AG04450 (cell line): ENCODE data around the gene NDUFB1. TPM values are rescaled to one million over a fixed set of nuclear protein-coding genes. Genes with fewer than 3 reads are reported as not detected.
A peak's percentile ranks its signal among the peaks of the same experiment; 100 is the strongest.

ENCODE experiments used
- CTCF ChIA-PET: fragments of 300-600, 350-600 bp; formaldehyde crosslinking; extraction: SDS; loops from one replicate; lab custom pipeline; 2022; ENCODE audit warnings: antibody characterized with exemption, inconsistent platforms; lab: Charles Lee
- POLR2A ChIA-PET: fragments of 350-600 bp; formaldehyde crosslinking; extraction: SDS; loops from one replicate; lab custom pipeline; 2021; ENCODE audit warnings: antibody characterized with exemption, inconsistent platforms; lab: Yijun Ruan, JAX
- DNase-seq: peaks from one replicate; pipeline ENCODE4 v3.0.0-alpha.2; 2011; ENCODE audit warnings: low read depth, low spot score
- H3K27ac ChIP-seq: one replicate; pipeline ENCODE4 v1.5.1; 2012; ENCODE audit warnings: low read depth, low read length, control low read depth
- H3K27me3 ChIP-seq: one replicate; pipeline ENCODE4 v1.6.0; 2012; ENCODE audit warnings: low read length; ENCODE audit not compliant: control insufficient read depth, insufficient read depth
- H3K4me3 ChIP-seq: 2 replicates; pipeline ENCODE4 v1.5.1; 2011; ENCODE audit warnings: mild to moderate bottlenecking, low read depth, low read length, control low read depth
- H3K9me3 ChIP-seq: 2 replicates; pipeline ENCODE4 v1.5.1; 2012; ENCODE audit warnings: low read length; ENCODE audit not compliant: control insufficient read depth, insufficient read depth
- CTCF ChIP-seq: IDR thresholded peaks from 2 replicates; pipeline ENCODE4 v1.5.1; 2011; ENCODE audit warnings: low read depth, low read length, control low read depth, inconsistent platforms
- polyA plus RNA-seq: library from polyadenylated mRNA; depleted of rRNA; stranded (reverse); fragments of >200 nt; gene quantifications from 2 replicates; pipeline ENCODE4 v1.2.3, GENCODE V29; 2011

NDUFB1 gene
- polyA plus RNA-seq, 1 experiment, result 448 TPM

GRCh38 chr14:92135269-92135668 is 13.8 kb upstream of the NDUFB1 start:
- Histone ChIP-seq H3K9me3 (no peaks in the 10 kb centered on the region), H3K4me3 (no peak overlapping the region), H3K27ac (no peak overlapping the region), H3K27me3 (no peaks in the 10 kb centered on the region)
- ChIA-PET CTCF (interaction anchor here (0.5 to 3.5 kb wide), 17 partner anchors 9 to 649 kb away, joined by 3 to 28 read pairs (median 4); partner anchors contain the start of gene ATXN3), POLR2A (interaction anchor here (0.6 kb wide), 1 partner anchor 13 kb away, joined by 3 read pairs; the partner anchor contains the start of genes CPSF2 and NDUFB1)
- DNase-seq, result no peak
- TF ChIP-seq CTCF, result peak; percentile 67

DNA sequence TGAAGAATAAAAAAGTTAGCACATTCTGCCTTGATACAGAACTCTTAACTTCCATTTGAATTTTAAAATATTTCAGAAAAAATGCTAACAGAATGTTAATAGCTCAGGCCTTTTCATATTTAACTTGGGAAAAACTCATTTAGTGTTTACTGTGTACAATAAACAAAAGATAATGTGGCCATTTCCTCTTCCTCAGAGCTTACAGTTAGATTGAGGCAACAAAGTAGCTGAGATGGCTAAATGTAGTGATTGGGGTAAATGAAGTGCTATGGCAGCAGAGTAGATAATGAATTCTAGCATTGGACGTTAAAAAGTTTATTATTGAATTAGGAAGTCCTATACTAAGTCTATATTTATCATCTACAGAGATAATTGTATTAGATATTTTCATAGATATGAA is 12.9 kb upstream of the NDUFB1 start:
- no peak overlapping the region for H3K4me3 ChIP-seq
- no peak for TF ChIP-seq CTCF
- POLR2A ChIA-PET, result no interaction called here
- CTCF ChIA-PET, result interaction anchor here (0.6 to 3.5 kb wide), 12 partner anchors 9 to 650 kb away, joined by 3 to 28 read pairs (median 8); partner anchors contain the start of gene ATXN3
- no peak overlapping the region for H3K27ac ChIP-seq
- DNase-seq, result no peak
- H3K9me3 ChIP-seq, result no peaks in the 10 kb centered on the region
- no peaks in the 10 kb centered on the region for H3K27me3 ChIP-seq

GRCh38 chr14:92122761-92123160 is 1.3 kb upstream of the NDUFB1 start:
- peak overlapping the region; percentile 92 for H3K27ac ChIP-seq
- H3K9me3 ChIP-seq, result peaks cover 2% of the 10 kb centered on the region; the same call in 1 of the 2 replicates
- peak overlapping the region; percentile 95 for H3K4me3 ChIP-seq
- no peak for TF ChIP-seq CTCF
- no peaks in the 10 kb centered on the region for H3K27me3 ChIP-seq
- CTCF ChIA-PET, result interaction anchor here (0.7 to 10.6 kb wide), 6 partner anchors 10 to 336 kb away, joined by 3 to 140 read pairs (median 4); partner anchors contain the start of gene ATXN3
- DNase-seq, result no peak
- POLR2A ChIA-PET, result interaction anchor here (0.7 to 2.0 kb wide), 4 partner anchors 13 to 83 kb away, joined by 3 to 21 read pairs (median 6); partner anchors contain the start of genes ATXN3 and TRIP11

GRCh38 chr14:92122351-92122677 is 808 bp upstream of the NDUFB1 start:
- H3K4me3 ChIP-seq, result peak overlapping the region; percentile 95

More at GRCh38 chr14:92122351-92122677, 808 bp upstream of the NDUFB1 start:
- ChIA-PET CTCF (interaction anchor here (0.7 to 10.6 kb wide), 6 partner anchors 10 to 564 kb away, joined by 3 to 140 read pairs (median 4); partner anchors contain the start of gene ATXN3), POLR2A (interaction anchor here (0.7 to 2.0 kb wide), 7 partner anchors 11 to 443 kb away, joined by 3 to 21 read pairs (median 4); partner anchors contain the start of genes ATXN3, FBLN5 and TRIP11)
- TF ChIP-seq CTCF, result no peak
- Histone ChIP-seq H3K9me3 (peaks cover 2% of the 10 kb centered on the region; the same call in 1 of the 2 replicates), H3K27ac (peak overlapping the region; percentile 92), H3K27me3 (no peaks in the 10 kb centered on the region)
- no peak for DNase-seq
